Tibial nerve (tissue), 4 donors: ENCODE measurements around the gene KCNMB3.

Source experiments
- EP300 ChIP-seq, 2 donors: sonication (generic); formaldehyde crosslinking; IDR thresholded peaks; one replicate each; pipeline ENCODE4 v1.6.1; 2017; ENCODE audit warnings: antibody characterized with exemption in 2 of 2, mild to moderate bottlenecking in 1 of 2
- POLR2A ChIP-seq, 2 donors: fragments of 450-650 bp; IDR thresholded peaks; one replicate each; pipeline ENCODE4 v1.6.1; 2017; ENCODE audit warnings: antibody characterized with exemption in 2 of 2, mild to moderate bottlenecking in 2 of 2, moderate library complexity in 2 of 2
- TF ChIP-seq, protein P1 (sequence below), 5 experiments: fragments of 200-600 bp in 3 of 5; fragments of 450-650 bp in 2 of 5; sonication (generic) in 3 of 5; IDR thresholded peaks; one replicate each; pipeline ENCODE4 v1.5.1; 2016 to 2019; ENCODE audit warnings: antibody characterized with exemption in 5 of 5, mild to moderate bottlenecking in 3 of 5, moderate library complexity in 2 of 5

DNA sequence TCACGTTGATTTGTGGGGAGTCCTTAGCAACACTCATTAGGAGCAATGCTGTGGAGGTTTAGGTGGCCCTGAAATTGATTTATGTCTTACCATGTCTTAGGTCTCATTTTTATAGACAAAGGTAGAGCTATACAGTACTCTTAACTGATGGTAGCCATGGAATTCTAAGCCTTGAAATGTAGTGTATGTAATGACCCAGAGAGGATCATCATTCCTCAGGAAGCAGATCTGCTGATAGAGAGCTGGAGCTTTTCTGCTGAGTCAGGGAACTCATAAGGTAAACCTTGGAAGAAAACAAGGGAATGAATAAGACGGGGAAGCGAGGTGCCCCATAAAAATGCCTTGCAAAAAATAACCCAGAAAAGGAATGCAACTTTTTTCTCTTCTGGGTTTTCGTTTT lies 37.9 kb upstream of the KCNMB3 start:
- TF ChIP-seq, protein P1, sequence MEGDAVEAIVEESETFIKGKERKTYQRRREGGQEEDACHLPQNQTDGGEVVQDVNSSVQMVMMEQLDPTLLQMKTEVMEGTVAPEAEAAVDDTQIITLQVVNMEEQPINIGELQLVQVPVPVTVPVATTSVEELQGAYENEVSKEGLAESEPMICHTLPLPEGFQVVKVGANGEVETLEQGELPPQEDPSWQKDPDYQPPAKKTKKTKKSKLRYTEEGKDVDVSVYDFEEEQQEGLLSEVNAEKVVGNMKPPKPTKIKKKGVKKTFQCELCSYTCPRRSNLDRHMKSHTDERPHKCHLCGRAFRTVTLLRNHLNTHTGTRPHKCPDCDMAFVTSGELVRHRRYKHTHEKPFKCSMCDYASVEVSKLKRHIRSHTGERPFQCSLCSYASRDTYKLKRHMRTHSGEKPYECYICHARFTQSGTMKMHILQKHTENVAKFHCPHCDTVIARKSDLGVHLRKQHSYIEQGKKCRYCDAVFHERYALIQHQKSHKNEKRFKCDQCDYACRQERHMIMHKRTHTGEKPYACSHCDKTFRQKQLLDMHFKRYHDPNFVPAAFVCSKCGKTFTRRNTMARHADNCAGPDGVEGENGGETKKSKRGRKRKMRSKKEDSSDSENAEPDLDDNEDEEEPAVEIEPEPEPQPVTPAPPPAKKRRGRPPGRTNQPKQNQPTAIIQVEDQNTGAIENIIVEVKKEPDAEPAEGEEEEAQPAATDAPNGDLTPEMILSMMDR (IDR thresholded peaks at IDR 0.05), result no peak
- TF ChIP-seq POLR2A (IDR thresholded peaks at IDR 0.05), result no peak
- TF ChIP-seq EP300 (IDR thresholded peaks at IDR 0.05), result no peak
